ENCODE results near the gene TMIGD3.

Gene TMIGD3

GRCh38 chr1:111486431-111486830, 17.0 kb downstream of the TMIGD3 start:
- Histone ChIP-seq H3K4me1 (ENCODE audit: control insufficient read depth in 1 of 2, insufficient read depth in 2 of 2, low read length in 2 of 2) (no peaks in the 10 kb centered on the region), H3K4ac (ENCODE audit: low read depth, low read length) (no peak overlapping the region), H3K36me3 (ENCODE audit: control insufficient read depth in 1 of 2, insufficient read depth in 2 of 2, low read length in 2 of 2) (no peaks in the 10 kb centered on the region), H3K4me2 (ENCODE audit: low read length) (no peak overlapping the region), H2AFZ (ENCODE audit: insufficient read depth, low read length, poor library complexity) (no peak overlapping the region), H2BK5ac (ENCODE audit: low read depth, low read length, poor library complexity) (no peak overlapping the region), H4K8ac (ENCODE audit: low read depth, low read length) (no peak overlapping the region), H3K27ac (ENCODE audit: low read depth, low read length) (no peak overlapping the region), H3K27me3 (ENCODE audit: insufficient read depth, low read length) (no peaks in the 10 kb centered on the region), H4K12ac (ENCODE audit: low read depth, low read length) (no peak overlapping the region), H3K23ac (ENCODE audit: low read length) (no peak overlapping the region), H3K9me3 (ENCODE audit: insufficient read depth, low read depth, low read length) (no peaks in the 10 kb centered on the region), H3K79me2 (ENCODE audit: control insufficient read depth, insufficient read depth, low read length, poor library complexity) (no peaks in the 10 kb centered on the region), H4K91ac (ENCODE audit: low read depth, low read length) (no peak overlapping the region), H2BK120ac (ENCODE audit: insufficient read depth, low read length, poor library complexity) (no peak overlapping the region), H3K4me3 (ENCODE audit: low read depth, low read length) (no peak overlapping the region), H3K79me1 (ENCODE audit: low read length) (no peaks in the 10 kb centered on the region), H3K9ac (ENCODE audit: low read length) (no peak overlapping the region), H2AK5ac (ENCODE audit: low read length) (no peak overlapping the region), H3K14ac (ENCODE audit: low read length) (no peak overlapping the region), H3K18ac (ENCODE audit: low read length) (no peak overlapping the region), H2BK12ac (ENCODE audit: low read length) (no peak overlapping the region)
- DNase-seq = no peak
- no CpG with 5 or more reads among the region's 7 CpGs for WGBS (ENCODE audit: extremely low coverage, insufficient coverage, insufficient read length)

- H3K18ac ChIP-seq (ENCODE audit: low read length) = no peak overlapping the region
- DNase-seq = no peak
- no peak overlapping the region for H3K14ac ChIP-seq (ENCODE audit: low read length)
- H3K36me3 ChIP-seq (ENCODE audit: control insufficient read depth in 1 of 2, insufficient read depth in 2 of 2, low read length in 2 of 2) = no peaks in the 10 kb centered on the region
- H3K23ac ChIP-seq (ENCODE audit: low read length) = no peak overlapping the region
- no peak overlapping the region for H2AFZ ChIP-seq (ENCODE audit: insufficient read depth, low read length, poor library complexity)
- no peak overlapping the region for H3K27ac ChIP-seq (ENCODE audit: low read depth, low read length)
- H3K9ac ChIP-seq (ENCODE audit: low read length) = no peak overlapping the region
- H3K27me3 ChIP-seq (ENCODE audit: insufficient read depth, low read length) = no peaks in the 10 kb centered on the region
- no peak overlapping the region for H2AK5ac ChIP-seq (ENCODE audit: low read length)
- H3K4ac ChIP-seq (ENCODE audit: low read depth, low read length) = no peak overlapping the region
- no peak overlapping the region for H4K12ac ChIP-seq (ENCODE audit: low read depth, low read length)
- H2BK5ac ChIP-seq (ENCODE audit: low read depth, low read length, poor library complexity) = no peak overlapping the region
- H3K4me3 ChIP-seq (ENCODE audit: low read depth, low read length) = no peak overlapping the region
- no peaks in the 10 kb centered on the region for H3K4me1 ChIP-seq (ENCODE audit: control insufficient read depth in 1 of 2, insufficient read depth in 2 of 2, low read length in 2 of 2)
- H3K79me2 ChIP-seq (ENCODE audit: control insufficient read depth, insufficient read depth, low read length, poor library complexity) = no peaks in the 10 kb centered on the region
- no peak overlapping the region for H3K4me2 ChIP-seq (ENCODE audit: low read length)
- no peak overlapping the region for H4K8ac ChIP-seq (ENCODE audit: low read depth, low read length)
- no peaks in the 10 kb centered on the region for H3K9me3 ChIP-seq (ENCODE audit: insufficient read depth, low read depth, low read length)
- no peak overlapping the region for H4K91ac ChIP-seq (ENCODE audit: low read depth, low read length)
- no peaks in the 10 kb centered on the region for H3K79me1 ChIP-seq (ENCODE audit: low read length)
- H2BK120ac ChIP-seq (ENCODE audit: insufficient read depth, low read length, poor library complexity) = no peak overlapping the region
- H2BK12ac ChIP-seq (ENCODE audit: low read length) = no peak overlapping the region
These were observed 18.9 kb downstream of the TMIGD3 start for GRCh38 chr1:111484391-111485026.

DNA sequence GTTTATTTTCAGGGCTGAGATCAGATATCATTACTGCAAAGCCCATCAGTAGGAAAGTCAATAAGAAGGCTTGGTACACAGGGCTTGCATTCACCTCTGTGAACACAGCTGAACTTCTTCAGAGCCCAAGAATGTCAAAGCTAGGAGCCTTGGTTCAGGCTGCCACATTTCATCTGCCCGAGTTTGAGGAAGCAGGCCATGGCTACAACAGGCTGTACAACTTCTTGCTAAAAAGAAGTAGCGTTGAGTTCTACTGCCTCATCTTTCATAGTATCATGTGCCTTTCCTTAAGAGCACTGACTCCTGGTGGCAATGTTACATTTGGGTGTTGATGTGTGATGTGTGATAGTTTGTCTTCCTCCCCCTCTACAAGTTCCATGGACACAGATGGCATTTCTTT, 19.6 kb downstream of the TMIGD3 start:
- Histone ChIP-seq H4K91ac (ENCODE audit: low read depth, low read length) (no peak overlapping the region), H4K8ac (ENCODE audit: low read depth, low read length) (no peak overlapping the region), H3K27ac (ENCODE audit: low read depth, low read length) (no peak overlapping the region), H3K23ac (ENCODE audit: low read length) (no peak overlapping the region), H3K9ac (ENCODE audit: low read length) (no peak overlapping the region), H3K36me3 (ENCODE audit: control insufficient read depth in 1 of 2, insufficient read depth in 2 of 2, low read length in 2 of 2) (no peaks in the 10 kb centered on the region), H3K4ac (ENCODE audit: low read depth, low read length) (no peak overlapping the region), H3K27me3 (ENCODE audit: insufficient read depth, low read length) (no peaks in the 10 kb centered on the region), H2BK5ac (ENCODE audit: low read depth, low read length, poor library complexity) (no peak overlapping the region), H2BK120ac (ENCODE audit: insufficient read depth, low read length, poor library complexity) (no peak overlapping the region), H4K12ac (ENCODE audit: low read depth, low read length) (no peak overlapping the region), H2BK12ac (ENCODE audit: low read length) (no peak overlapping the region), H3K9me3 (ENCODE audit: insufficient read depth, low read depth, low read length) (no peaks in the 10 kb centered on the region), H2AFZ (ENCODE audit: insufficient read depth, low read length, poor library complexity) (no peak overlapping the region), H3K4me1 (ENCODE audit: control insufficient read depth in 1 of 2, insufficient read depth in 2 of 2, low read length in 2 of 2) (no peaks in the 10 kb centered on the region), H3K14ac (ENCODE audit: low read length) (no peak overlapping the region), H3K18ac (ENCODE audit: low read length) (no peak overlapping the region), H3K4me2 (ENCODE audit: low read length) (no peak overlapping the region), H3K4me3 (ENCODE audit: low read depth, low read length) (no peak overlapping the region), H2AK5ac (ENCODE audit: low read length) (no peak overlapping the region), H3K79me2 (ENCODE audit: control insufficient read depth, insufficient read depth, low read length, poor library complexity) (no peaks in the 10 kb centered on the region), H3K79me1 (ENCODE audit: low read length) (no peaks in the 10 kb centered on the region)
- no peak for DNase-seq
- WGBS (ENCODE audit: extremely low coverage, insufficient coverage, insufficient read length) = no CpG with 5 or more reads among the region's 2 CpGs

GRCh38 chr1:111483166-111483565, 20.3 kb downstream of the TMIGD3 start:
- H3K36me3 ChIP-seq (ENCODE audit: control insufficient read depth in 1 of 2, insufficient read depth in 2 of 2, low read length in 2 of 2) = no peaks in the 10 kb centered on the region
- no peak overlapping the region for H3K4me2 ChIP-seq (ENCODE audit: low read length)
- no peak overlapping the region for H2BK120ac ChIP-seq (ENCODE audit: insufficient read depth, low read length, poor library complexity)
- no CpG with 5 or more reads among the region's 3 CpGs for WGBS (ENCODE audit: extremely low coverage, insufficient coverage, insufficient read length)
- H3K4me1 ChIP-seq (ENCODE audit: control insufficient read depth in 1 of 2, insufficient read depth in 2 of 2, low read length in 2 of 2) = no peaks in the 10 kb centered on the region
- H3K9me3 ChIP-seq (ENCODE audit: insufficient read depth, low read depth, low read length) = no peaks in the 10 kb centered on the region
- no peak overlapping the region for H2BK12ac ChIP-seq (ENCODE audit: low read length)
- no peak overlapping the region for H2AFZ ChIP-seq (ENCODE audit: insufficient read depth, low read length, poor library complexity)
- no peak overlapping the region for H2BK5ac ChIP-seq (ENCODE audit: low read depth, low read length, poor library complexity)
- H3K79me1 ChIP-seq (ENCODE audit: low read length) = no peaks in the 10 kb centered on the region
- H3K27ac ChIP-seq (ENCODE audit: low read depth, low read length) = no peak overlapping the region
- no peak overlapping the region for H4K91ac ChIP-seq (ENCODE audit: low read depth, low read length)
- H3K79me2 ChIP-seq (ENCODE audit: control insufficient read depth, insufficient read depth, low read length, poor library complexity) = no peaks in the 10 kb centered on the region
- DNase-seq = no peak
- no peaks in the 10 kb centered on the region for H3K27me3 ChIP-seq (ENCODE audit: insufficient read depth, low read length)
- H3K4ac ChIP-seq (ENCODE audit: low read depth, low read length) = no peak overlapping the region
- H2AK5ac ChIP-seq (ENCODE audit: low read length) = no peak overlapping the region
- no peak overlapping the region for H4K12ac ChIP-seq (ENCODE audit: low read depth, low read length)
- no peak overlapping the region for H4K8ac ChIP-seq (ENCODE audit: low read depth, low read length)
- no peak overlapping the region for H3K4me3 ChIP-seq (ENCODE audit: low read depth, low read length)
- no peak overlapping the region for H3K18ac ChIP-seq (ENCODE audit: low read length)
- no peak overlapping the region for H3K23ac ChIP-seq (ENCODE audit: low read length)
- H3K9ac ChIP-seq (ENCODE audit: low read length) = no peak overlapping the region
- H3K14ac ChIP-seq (ENCODE audit: low read length) = no peak overlapping the region

All from trophoblast cell (in vitro differentiated cells and primary cell).